Measurements from ENCODE around the gene SLC22A16. TPM values are rescaled to one million over a fixed set of nuclear protein-coding genes. Genes with fewer than 3 reads are reported as not detected.

Gene SLC22A16
- total and polyA plus RNA-seq, 4 donors, result 0.37 to 3.2 (median 0.99) TPM

DNA sequence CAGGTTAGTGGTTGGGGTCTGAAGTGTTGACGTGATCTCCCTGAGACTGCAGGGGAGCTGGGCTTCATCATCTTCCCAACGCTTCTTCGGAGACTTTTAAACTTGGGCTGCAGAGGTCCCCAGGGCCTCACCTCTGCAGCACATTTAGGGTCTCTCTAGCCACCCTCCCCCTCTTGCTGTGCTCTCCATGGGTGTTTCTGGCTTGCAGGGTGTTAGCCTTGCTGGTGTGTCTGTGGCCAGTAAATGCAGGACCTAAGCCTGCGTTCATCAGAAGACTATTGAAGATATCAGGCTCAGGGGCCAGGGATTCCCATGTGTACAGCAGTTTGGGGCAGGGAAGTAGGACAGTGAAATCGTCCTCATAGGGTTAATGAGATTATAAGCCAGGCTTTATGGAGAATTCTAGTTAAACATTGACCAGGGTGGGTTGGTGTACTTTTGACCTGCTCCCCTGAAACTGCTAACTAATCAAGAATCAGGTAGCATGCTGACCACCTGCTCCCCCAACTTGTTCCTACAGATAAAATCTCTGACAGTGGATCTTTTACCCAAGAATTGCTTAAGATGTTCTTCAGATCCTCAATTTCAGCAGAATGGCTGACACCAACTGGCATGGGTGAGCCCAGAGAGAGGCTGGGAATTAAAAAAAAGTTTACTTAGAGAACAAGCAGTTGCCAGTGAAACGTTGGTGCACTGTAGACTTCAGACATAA is 57.2 kb downstream of the SLC22A16 start:
- TF ChIP-seq, protein P1, sequence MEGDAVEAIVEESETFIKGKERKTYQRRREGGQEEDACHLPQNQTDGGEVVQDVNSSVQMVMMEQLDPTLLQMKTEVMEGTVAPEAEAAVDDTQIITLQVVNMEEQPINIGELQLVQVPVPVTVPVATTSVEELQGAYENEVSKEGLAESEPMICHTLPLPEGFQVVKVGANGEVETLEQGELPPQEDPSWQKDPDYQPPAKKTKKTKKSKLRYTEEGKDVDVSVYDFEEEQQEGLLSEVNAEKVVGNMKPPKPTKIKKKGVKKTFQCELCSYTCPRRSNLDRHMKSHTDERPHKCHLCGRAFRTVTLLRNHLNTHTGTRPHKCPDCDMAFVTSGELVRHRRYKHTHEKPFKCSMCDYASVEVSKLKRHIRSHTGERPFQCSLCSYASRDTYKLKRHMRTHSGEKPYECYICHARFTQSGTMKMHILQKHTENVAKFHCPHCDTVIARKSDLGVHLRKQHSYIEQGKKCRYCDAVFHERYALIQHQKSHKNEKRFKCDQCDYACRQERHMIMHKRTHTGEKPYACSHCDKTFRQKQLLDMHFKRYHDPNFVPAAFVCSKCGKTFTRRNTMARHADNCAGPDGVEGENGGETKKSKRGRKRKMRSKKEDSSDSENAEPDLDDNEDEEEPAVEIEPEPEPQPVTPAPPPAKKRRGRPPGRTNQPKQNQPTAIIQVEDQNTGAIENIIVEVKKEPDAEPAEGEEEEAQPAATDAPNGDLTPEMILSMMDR (IDR thresholded peaks at IDR 0.05; ENCODE audit: control extremely low read depth, extremely low read depth), result no peak
- H3K9me3 ChIP-seq (ENCODE audit: control insufficient read depth in 4 of 4, insufficient read depth in 3 of 4, low read length in 3 of 4), result peaks cover 0 to 6% (median under 1%) of the 10 kb centered on the region in 4 donors
- peaks cover 0 to 12% (median 5%) of the 10 kb centered on the region in 5 donors for H3K4me1 ChIP-seq (ENCODE audit: control insufficient read depth in 5 of 5, insufficient read depth in 5 of 5, low read length in 5 of 5)
- no peak for ATAC-seq (ENCODE audit: insufficient read depth, low FRiP score)
- DNase-seq, result no peak
- H3K9ac ChIP-seq (ENCODE audit: insufficient read depth in 1 of 2, low read length in 2 of 2), result no peak overlapping the region
- H3K27me3 ChIP-seq (ENCODE audit: control insufficient read depth in 3 of 3, insufficient read depth in 3 of 3, low read length in 2 of 3), result no peaks in the 10 kb centered on the region
- no peak overlapping the region for H3K27ac ChIP-seq (ENCODE audit: low read depth in 1 of 2, low read length in 1 of 2)
- no peaks in the 10 kb centered on the region for H3K36me3 ChIP-seq (ENCODE audit: control insufficient read depth in 4 of 4, insufficient read depth in 4 of 4, low read length in 4 of 4)
- 71 to 79% methylated on average over 6 of the region's 6 CpGs for WGBS, 2 donors
- H3K4me3 ChIP-seq, result no peak overlapping the region

DNA sequence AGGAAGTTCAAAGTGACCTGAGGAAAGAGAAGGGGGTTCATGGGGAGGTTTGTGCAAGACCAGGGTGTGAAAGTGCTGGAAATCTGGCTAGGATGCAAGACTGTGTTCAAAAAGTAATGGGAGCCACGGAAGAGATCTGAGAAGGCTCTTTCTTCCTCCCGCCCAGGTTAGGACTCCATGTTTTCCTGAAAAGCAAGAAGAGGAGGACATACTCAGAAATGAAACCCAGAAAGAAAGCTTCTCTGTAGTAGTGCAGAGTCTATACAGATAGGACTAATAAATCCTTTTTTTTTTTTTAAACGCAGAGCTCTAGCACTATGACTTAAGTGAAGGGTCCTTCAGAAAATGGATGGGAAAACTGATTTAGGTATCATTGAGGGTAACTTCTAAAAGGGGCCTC is 57.8 kb downstream of the SLC22A16 start:
- H3K27me3 ChIP-seq (ENCODE audit: control insufficient read depth in 3 of 3, insufficient read depth in 3 of 3, low read length in 2 of 3), result no peaks in the 10 kb centered on the region
- no peaks in the 10 kb centered on the region for H3K36me3 ChIP-seq (ENCODE audit: control insufficient read depth in 4 of 4, insufficient read depth in 4 of 4, low read length in 4 of 4)
- 75 to 80% methylated on average over 3 of the region's 3 CpGs for WGBS, 2 donors
- H3K9me3 ChIP-seq (ENCODE audit: control insufficient read depth in 4 of 4, insufficient read depth in 3 of 4, low read length in 3 of 4), result peaks cover 0 to 6% (median under 1%) of the 10 kb centered on the region in 4 donors
- DNase-seq (no peak), ATAC-seq (ENCODE audit: insufficient read depth, low FRiP score) (no peak)
- TF ChIP-seq, protein P1 (IDR thresholded peaks at IDR 0.05; ENCODE audit: control extremely low read depth, extremely low read depth), result no peak
- no peak overlapping the region for H3K4me3 ChIP-seq
- no peak overlapping the region for H3K9ac ChIP-seq (ENCODE audit: insufficient read depth in 1 of 2, low read length in 2 of 2)
- peaks cover 0 to 12% (median 5%) of the 10 kb centered on the region in 5 donors for H3K4me1 ChIP-seq (ENCODE audit: control insufficient read depth in 5 of 5, insufficient read depth in 5 of 5, low read length in 5 of 5)
- no peak overlapping the region for H3K27ac ChIP-seq (ENCODE audit: low read depth in 1 of 2, low read length in 1 of 2)

DNA sequence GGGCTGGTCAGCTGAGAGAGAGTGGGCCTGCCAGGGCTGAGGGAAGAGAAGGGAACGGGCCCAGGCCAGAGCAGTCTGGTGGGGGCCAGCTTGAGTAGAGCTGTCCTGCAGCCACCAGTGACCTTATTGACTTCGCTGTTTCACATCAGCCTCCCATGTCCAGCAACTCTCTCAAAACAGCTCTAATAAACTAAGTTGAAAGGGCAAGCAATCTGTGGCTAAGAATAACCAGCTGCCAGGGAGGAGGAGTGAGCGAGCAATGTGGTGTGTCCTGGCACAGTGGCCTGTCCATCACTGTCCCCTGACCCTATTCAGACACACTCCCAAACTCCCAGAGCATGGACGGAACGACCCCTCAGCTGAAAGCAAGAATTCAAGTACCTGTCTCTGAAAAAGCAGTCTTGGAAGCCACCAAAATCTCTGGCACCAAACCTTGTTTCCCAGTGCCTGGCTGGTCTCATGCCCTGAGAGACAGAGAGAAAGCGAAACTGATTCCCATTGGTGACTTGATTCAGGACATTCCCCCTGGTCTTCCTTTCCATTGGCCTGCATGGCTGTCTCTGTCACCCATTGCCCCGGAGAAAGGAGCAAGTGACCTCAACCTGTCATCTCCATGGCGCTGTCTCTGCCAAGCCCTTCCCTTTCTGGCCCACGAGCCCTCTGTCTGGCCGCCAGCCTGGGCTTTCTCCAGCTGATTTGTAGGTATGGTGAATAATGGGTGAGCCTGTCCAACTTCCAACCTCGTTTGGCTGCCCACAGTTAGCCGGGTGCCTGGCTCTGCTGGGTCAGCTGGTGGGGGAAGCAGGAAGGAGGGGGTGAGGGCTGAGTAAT is 61.1 kb downstream of the SLC22A16 start, which contains the start of gene DDO:
Gene DDO (minus strand): TSS at position 490 of the 831 bp plus-strand sequence. CDS start 2,113 bp downstream, outside the sequence.
- H3K9me3 ChIP-seq (ENCODE audit: control insufficient read depth in 4 of 4, insufficient read depth in 3 of 4, low read length in 3 of 4), result no peaks in the 10 kb centered on the region

More for the DNA sequence above, 61.1 kb downstream of the SLC22A16 start, which contains the start of gene DDO:
- Histone ChIP-seq H3K36me3 (ENCODE audit: control insufficient read depth in 4 of 4, insufficient read depth in 4 of 4, low read length in 4 of 4) (no peaks in the 10 kb centered on the region), H3K9ac (ENCODE audit: insufficient read depth in 1 of 2, low read length in 2 of 2) (no peak within 1 kb of the TSS), H3K27ac (ENCODE audit: low read depth in 1 of 2, low read length in 1 of 2) (peak within 1 kb of the TSS; percentile 69 to 85), H3K4me1 (ENCODE audit: control insufficient read depth in 5 of 5, insufficient read depth in 5 of 5, low read length in 5 of 5) (peaks cover 0 to 12% (median 5%) of the 10 kb centered on the region in 5 donors), H3K4me3 (no peak within 1 kb of the TSS), H3K27me3 (ENCODE audit: control insufficient read depth in 3 of 3, insufficient read depth in 3 of 3, low read length in 2 of 3) (no peaks in the 10 kb centered on the region)
- peak; percentile 31 to 65 (median 64) for DNase-seq
- TF ChIP-seq, protein P1 (IDR thresholded peaks at IDR 0.05; ENCODE audit: control extremely low read depth, extremely low read depth), result no peak
- ATAC-seq (ENCODE audit: insufficient read depth, low FRiP score), result peak; percentile 60
- 44 to 70% methylated on average over 12 of the region's 12 CpGs for whole genome bisulfite sequencing, 2 donors

All from lung (tissue), 12 donors.